D721Med (cell line): ENCODE results near the gene NOTCH1.
"Not testable (repeated sequence)": the region's sequence is repeated elsewhere in the genome, so short reads cannot be mapped to it uniquely, and the experiment has no call there.

Source experiments
- DNase-seq: peaks from one replicate; pipeline ENCODE4 v3.0.0; 2011; ENCODE audit warnings: low spot score; ENCODE audit not compliant: insufficient read length
- FAIRE-seq: peaks from 2 replicates; lab custom pipeline; 2011; peaks lifted over from hg19 to GRCh38; lab: Jason Lieb, UNC
- CTCF ChIP-seq: IDR thresholded peaks from 2 replicates; pipeline ENCODE4 v1.5.1; 2012; ENCODE audit warnings: mild to moderate bottlenecking, control low read depth; ENCODE audit not compliant: insufficient read depth; ENCODE audit errors: missing control alignments

NOTCH1 gene

GRCh38 chr9:136560586-136560985 lies 14.7 kb upstream of the NOTCH1 start:
- no peak for TF ChIP-seq CTCF
- no peak for FAIRE-seq
- no peak for DNase-seq

- not testable (repeated sequence) for FAIRE-seq
Observed at GRCh38 chr9:136559371-136559770, 13.5 kb upstream of the NOTCH1 start.

GRCh38 chr9:136558846-136559245 lies 13.0 kb upstream of the NOTCH1 start:
- not testable (repeated sequence) for DNase-seq, FAIRE-seq

More at GRCh38 chr9:136559371-136559770, 13.5 kb upstream of the NOTCH1 start:
- not testable (repeated sequence) for DNase-seq

GRCh38 chr9:136558373-136558772 lies 12.5 kb upstream of the NOTCH1 start:
- no peak for DNase-seq

GRCh38 chr9:136557036-136557435 lies 11.2 kb upstream of the NOTCH1 start:
- TF ChIP-seq CTCF, result no peak
- FAIRE-seq, result no peak
- DNase-seq, result no peak

More at GRCh38 chr9:136558373-136558772, 12.5 kb upstream of the NOTCH1 start:
- TF ChIP-seq CTCF, result no peak
- FAIRE-seq, result no peak

DNA sequence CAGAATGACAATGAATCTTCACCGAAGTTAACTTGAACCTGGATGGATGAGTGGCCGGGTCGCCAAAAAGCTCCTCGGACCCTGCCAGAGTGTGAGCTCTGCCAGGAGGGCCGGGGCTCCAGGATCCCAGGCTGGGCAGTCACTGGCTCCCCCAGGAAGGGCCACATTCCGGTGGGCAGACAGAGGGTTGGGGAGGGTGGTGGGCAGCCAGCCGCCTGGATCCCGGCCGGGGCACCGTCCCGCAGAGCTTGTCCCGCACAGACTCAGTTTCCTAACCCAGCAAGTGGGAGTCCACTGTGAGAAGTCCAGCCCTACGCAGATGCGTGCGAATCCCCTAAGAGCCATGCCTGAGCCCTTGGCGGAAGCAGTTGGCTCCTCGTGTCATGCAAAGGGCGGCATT lies 10.3 kb upstream of the NOTCH1 start:
- no peak for DNase-seq
- TF ChIP-seq CTCF, result no peak
- no peak for FAIRE-seq

- DNase-seq (no peak), FAIRE-seq (no peak)
Observed at GRCh38 chr9:136554870-136555269, 9.0 kb upstream of the NOTCH1 start.

GRCh38 chr9:136553581-136553980 lies 7.7 kb upstream of the NOTCH1 start:
- FAIRE-seq (no peak), DNase-seq (no peak)
- no peak for TF ChIP-seq CTCF

More at GRCh38 chr9:136554870-136555269, 9.0 kb upstream of the NOTCH1 start:
- no peak for TF ChIP-seq CTCF
